AG08396 (cell line): Measurements from ENCODE around the gene PARP8.
A peak's percentile ranks its signal among the peaks of the same experiment; 100 is the strongest.
"Not testable (repeated sequence)": the region's sequence is repeated elsewhere in the genome, so short reads cannot be mapped to it uniquely, and the experiment has no call there.

Source experiments
- DNase-seq: peaks from one replicate; pipeline ENCODE4 v3.0.0; 2012; ENCODE audit warnings: low spot score, mixed read lengths

PARP8 gene

GRCh38 chr5:50687548-50687947, 21.1 kb downstream of the PARP8 start:
- no peak for DNase-seq

DNA sequence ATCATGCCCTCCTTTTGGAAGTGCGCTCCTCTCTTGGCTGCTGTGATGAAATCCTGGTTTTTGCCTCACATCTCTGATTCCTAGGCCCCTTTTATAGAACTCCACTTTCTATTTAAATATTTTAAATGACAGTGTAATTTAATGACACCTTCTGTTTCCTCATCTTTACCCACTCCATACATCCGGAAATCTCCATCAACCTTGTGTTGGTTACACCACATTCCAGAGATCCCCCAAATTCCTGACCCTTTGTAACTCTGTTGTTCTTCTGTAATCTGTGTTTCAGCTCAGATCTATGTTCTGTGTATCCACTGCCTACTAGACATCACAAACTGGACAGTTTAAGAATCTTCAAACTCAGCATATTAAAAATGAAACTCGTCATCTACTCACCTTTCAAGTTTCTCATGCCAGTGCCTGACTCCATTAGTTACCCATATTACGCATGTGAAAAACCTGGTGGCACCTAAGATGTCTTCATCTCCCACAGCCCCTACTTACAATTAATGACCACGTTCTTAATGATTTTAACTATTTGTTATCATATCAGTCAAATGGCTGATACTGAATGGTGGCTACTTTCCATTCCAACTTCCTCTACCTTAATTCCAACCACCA, 25.1 kb downstream of the PARP8 start:
- no peak for DNase-seq

DNA sequence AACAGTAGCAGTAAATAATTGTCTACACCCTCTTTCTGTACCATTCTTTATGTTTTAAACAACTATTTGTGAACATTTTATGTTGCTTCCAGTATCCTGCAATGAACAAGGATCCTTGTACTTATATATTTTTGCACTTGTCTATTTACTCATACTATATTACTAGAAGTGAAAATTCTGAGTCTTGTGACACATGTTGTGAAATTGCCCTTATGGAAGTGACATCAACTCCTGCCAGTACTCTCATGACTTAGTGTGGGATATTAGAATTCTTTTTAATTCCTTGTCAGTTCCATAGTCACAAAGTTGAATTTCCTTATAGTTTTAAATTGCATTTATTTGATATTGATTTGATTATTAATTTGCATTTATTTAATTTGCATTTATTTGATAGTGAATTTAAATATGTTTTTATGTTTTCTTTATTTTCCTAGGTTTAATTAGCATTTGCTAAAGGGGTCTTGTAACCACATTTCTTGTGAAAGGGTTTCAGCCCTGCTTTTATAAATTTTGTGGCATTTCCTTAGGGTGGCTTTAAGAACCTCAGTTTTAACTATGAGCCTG, 27.7 kb downstream of the PARP8 start:
- DNase-seq = no peak

- not testable (repeated sequence) for DNase-seq
Measured at GRCh38 chr5:50694626-50695025, 28.2 kb downstream of the PARP8 start.

DNA sequence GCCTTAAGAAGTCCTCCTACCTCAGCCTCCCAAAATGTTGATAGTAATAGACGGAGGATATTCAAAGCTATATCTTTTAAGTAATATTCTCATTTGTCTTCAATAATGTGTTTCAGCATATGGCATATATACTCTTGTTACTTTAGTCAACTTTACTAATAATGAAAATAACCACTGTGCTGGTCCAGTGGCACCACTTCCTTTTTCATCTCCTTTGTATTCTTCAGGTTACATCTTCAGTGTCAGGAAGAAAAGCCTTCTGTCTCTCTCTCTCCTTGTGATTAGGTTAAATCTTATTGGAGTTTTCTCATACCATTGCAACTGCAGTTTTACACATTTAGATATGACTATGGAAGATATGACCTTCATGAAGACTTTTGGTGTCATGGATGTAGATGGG, 31.3 kb downstream of the PARP8 start:
- DNase-seq = no peak

DNA sequence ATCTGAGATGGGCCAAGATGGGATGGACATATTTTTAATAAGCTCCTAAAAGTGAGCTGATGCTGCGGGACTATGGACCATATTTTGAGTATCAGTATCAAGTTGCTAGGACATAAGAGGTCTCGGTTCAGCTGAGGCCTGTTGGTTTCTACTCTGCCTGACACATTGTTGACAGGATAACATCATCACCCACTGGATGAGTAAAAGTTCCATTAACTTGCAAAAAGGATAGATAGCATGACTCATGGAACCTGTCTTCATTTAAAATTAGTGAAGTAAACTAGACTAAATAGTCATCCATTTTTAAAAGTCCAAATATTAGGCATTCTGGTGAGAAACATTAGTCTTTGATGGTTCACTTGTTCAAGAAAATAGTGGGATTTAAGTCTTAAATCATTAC, 33.3 kb downstream of the PARP8 start:
- DNase-seq = no peak

DNA sequence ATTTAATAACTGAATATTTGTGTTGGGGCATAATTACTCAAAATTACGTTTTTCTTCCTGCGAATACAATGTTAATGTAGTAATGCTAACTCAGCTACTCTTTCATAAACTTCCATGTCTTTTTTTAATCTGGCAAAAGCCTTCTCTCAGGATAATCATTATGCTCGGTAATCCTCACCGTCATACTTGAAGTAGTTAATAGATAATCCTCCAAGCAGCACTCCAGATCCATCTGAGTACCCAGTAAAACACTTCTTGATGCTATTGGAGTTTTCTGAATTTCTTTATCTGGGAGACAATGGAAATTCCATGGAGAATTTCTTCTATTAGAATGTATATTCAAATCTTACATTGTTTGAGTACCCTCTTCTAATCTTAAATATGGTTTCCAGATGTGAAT, 34.3 kb downstream of the PARP8 start:
- DNase-seq = no peak

DNA sequence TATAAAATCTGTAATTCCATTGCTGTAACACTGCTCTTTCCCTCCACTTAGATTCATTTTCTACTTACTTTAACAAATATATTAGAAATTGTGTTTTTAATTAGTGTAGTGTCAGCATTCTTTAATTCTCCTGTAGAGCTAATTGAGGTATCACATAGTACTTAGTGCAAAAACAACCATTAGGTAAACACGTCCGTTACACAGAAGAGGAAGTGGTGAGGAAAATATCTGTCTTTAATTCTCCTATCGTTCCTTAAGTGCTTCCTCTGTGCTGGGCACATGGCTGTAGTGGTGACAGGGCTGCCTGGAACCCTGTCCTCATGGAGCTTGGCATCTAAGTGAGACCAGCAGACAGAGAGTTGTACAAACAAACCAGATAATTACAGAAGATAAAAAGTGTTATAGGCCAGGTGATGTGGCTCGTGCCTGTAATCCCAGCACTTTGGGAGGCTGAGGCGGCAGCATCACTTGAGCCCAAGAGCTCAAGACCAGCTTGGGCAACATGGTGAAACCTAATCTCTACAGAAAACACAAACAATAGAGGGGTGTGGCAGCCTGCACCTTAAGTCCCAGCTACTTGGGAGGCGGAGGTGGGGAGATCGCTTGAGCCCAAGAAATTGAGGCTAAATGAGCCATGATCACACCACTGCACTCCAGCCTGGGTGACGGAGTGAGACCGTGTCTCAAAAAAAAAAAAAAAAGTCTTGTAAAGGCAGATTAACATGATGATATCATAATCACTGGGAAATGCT, 36.4 kb downstream of the PARP8 start:
- DNase-seq = no peak

GRCh38 chr5:50703367-50703666, 36.9 kb downstream of the PARP8 start:
- DNase-seq = no peak

DNA sequence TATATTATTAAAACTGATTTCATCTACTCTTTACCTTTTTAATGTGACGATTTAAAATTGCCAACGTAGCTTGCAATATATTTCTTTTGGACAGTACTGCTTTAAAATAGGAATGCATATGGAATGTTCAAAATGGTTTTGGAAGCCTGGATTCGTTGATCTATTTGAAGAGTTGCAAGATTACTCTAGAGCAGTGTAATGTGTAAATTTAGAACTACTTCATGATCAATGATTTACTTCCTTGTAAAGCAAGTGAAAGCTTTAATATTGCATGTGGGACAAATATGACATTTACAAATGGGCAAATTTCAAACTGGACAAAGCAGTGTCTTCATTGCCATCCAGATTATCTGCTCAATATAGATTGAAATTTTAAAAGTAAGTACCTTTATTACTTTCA, 38.3 kb downstream of the PARP8 start:
- DNase-seq = no peak

- peak; percentile 13 for DNase-seq
Measured at GRCh38 chr5:50709471-50709870, 43.0 kb downstream of the PARP8 start.

GRCh38 chr5:50710838-50711237, 44.4 kb downstream of the PARP8 start:
- DNase-seq = no peak

- peak; percentile 12 for DNase-seq
Measured at GRCh38 chr5:50711280-50711679, 44.8 kb downstream of the PARP8 start.

DNA sequence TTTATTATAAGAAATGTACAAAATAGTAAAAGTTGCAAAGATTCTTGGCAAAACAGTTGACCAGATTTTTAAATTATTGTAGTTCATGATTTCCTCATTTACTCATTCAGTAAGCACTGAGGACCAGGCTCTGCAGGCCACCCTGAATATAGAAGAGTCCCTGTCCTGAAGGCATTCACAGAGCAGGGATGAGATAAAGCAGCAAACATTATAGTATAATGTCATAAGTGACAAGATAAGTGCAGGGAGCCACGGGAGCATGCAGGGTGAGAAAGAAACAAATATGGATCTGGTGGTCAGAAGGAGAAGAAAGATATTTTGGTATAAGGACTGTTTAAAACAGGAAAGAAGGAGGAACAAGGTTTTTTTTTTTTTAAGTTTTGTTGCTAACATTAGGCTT, 46.0 kb downstream of the PARP8 start:
- DNase-seq = no peak

GRCh38 chr5:50715001-50715400, 48.6 kb downstream of the PARP8 start:
- no peak for DNase-seq

DNA sequence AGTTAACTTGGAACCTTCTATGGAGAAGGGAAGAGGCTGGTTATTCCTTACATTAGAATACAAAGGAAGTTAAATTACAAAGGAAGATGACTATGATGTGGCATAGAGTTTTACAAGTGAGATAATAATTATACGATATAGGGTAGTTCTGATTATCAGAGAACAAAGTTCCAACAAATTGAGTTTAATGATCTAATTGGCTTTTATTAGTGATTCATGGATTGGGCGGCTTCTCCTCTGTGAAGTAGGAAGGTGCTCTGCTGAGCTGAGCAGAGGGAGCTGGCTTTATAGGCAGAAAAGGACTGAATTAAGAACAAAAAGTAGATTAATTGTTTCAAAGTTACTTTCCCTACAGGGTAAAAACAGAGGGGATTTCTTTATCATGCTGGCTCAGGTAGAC, 49.7 kb downstream of the PARP8 start:
- DNase-seq = no peak

DNA sequence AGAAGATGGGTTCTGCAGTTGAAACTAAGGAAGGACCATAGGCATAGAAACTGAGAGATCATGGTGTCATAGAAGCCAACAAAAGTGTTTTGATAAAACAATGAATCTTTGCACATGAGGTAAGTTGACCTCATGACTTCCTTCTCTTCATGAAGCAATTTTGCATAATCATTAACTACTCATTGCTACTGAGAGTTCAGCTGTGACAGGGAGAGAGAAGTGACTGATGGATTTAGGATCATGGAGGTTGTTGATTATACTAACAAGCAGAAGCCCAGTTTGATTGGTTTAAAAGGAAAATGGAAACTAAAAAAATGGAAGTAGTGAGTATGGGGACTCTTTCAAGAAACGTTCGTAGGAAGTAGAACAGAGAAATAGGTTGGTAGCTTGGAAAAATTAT, 51.2 kb downstream of the PARP8 start:
- DNase-seq = no peak

DNA sequence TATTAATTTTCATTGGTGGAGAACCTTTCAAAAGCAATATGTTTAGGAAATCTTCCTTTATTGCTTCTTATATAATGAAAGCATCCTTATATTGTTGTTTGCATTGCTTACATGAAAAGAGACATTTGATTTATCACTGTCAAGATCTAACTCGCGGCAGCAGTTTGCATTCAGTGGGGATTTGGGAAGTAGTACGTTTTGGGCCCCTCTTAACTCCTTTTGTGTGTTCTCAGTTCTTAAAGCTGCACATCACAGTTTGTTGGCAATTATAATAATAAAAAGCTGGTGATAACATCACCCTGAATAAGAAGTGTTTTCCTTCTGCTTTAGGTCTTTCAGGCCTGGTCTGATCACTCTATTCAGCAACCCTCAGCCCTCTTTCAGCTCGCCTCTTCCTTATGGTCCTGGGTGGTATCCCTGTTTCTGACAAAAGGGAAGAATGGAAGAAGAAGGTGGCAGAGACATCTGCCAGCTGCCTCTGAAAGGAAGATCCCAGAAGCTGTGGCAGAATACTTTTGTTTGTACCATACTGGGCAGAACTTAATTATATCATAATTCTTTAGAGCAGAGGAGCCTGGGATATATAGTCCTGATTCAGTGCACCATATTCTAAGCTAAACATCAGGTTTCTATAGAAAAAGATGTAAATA, 53.7 kb downstream of the PARP8 start:
- DNase-seq = no peak

- DNase-seq = no peak
Measured at GRCh38 chr5:50722223-50722622, 55.8 kb downstream of the PARP8 start.

DNA sequence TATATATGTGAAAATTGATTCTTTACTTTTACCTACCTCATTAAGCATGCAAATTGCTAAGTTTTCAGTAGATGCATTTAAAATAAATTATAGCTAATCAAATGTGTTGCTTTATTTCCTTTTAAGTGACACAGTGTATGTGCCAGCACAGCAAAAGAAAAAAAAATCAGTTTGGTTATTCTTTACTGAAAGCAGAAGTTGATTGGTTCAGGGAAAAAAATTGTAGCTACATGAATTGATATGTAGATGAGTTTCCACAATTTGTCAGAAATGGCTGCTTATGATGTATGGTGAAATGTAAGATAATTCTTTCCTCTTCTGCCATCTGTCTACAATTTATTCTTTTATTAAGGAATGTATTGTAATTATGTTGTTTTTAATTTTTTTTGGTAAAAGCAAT, 57.8 kb downstream of the PARP8 start:
- DNase-seq = no peak

- DNase-seq = no peak
Measured at GRCh38 chr5:50725800-50726474, 59.5 kb downstream of the PARP8 start.

DNA sequence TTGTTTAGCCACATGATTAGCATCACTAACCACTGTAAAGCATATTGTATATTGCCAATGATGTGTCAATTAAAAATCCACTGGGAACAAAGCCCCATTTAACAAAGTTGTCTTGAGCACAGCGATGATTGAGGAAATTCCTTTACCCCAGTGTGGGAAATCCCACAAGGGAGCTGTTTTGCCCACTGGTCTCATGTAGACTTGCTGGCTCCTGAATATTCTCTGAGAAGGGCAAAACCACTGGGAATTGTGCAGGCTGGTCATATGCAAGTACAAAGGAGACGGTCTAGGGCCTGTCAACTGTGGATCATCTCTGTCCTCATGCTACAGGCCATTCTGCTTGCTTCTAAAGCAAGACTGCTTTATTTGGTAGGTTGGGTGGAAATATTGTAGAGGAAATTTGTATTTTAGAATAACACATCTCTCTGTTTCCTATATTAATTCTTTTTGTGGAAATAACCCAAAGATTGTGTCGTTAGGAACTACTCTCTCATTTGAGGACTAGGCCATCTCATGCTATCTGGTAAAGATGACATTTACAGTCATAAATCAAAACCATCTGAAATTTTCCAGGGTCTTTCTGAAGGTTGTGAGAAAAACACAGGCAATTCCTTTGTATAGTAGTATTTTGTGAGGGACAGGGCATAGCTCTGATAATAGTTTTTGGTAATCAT, 60.2 kb downstream of the PARP8 start:
- DNase-seq = no peak
